Measurements from ENCODE around the gene TEX19.

TEX19 gene

DNA sequence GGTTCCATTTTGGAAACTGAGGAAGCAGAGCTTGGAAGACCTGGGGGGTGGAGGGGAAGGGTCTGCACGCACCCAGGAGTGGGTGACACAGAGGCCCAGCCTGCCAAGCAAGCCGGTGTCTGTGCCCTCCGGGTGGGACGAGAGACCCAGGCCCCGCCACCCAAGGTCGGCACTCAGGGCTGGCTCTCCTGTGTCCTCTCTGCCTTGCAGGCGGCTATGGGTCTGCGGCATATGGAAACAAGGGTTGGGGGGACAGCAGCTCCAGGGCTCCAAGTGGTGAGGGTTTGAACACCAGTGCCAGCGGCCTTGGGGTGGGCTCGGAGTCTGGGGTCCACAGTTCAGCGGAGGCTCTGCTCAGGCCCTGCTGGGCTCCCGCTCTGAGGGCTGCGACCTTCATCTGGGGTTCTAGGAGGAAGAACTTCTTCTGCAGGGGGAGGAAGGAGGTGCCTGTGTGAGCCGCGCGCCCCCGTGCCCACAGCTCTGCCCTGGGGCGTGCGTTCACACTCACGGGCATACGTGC is 37.0 kb upstream of the TEX19 start:
- DNase-seq = no peak

DNA sequence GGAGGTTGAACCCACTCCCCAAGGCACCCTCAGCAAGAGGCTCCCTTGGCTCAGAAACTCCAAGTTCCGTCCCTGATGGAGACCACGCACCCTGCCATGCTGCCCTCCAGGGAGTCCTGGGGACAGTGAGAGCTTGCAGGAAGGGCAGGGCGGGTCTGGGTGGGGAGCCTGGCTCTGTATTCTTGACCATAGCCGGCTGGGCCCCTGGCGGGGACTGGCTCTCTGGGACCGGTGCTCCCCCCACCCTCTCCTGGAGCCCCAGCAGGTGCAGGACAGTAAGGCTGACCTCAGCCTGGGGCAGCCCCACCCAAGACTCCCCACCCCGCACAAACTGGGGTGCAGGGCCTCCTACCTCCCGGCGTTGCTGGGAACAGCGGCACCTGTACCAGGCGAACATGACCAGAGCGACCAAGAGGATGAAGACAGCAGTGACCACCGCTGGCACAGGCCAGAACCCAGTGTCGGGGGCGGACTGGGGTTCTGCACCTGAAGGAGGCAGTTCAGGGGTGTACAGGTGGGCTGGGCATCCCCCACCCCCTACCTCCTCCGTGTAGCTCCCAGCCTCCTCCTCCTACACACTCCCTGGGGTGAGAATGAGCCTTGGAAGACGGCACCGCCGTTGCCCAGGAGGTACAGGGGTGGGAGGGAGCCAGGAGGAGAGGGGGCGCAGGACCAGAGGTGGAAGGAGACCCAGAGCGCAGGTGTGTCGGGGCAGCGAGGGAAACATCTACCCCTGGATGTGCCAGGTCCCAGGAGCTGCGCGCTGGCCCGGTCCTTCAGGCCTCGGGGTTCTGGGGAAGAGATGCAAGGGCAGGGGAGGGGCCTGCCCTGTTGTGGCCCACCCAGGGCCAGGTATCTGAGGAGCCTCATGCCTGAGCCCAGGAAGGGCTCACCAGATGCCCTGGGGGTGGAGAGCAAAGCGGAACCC is 36.3 kb upstream of the TEX19 start:
- DNase-seq = no peak

DNA sequence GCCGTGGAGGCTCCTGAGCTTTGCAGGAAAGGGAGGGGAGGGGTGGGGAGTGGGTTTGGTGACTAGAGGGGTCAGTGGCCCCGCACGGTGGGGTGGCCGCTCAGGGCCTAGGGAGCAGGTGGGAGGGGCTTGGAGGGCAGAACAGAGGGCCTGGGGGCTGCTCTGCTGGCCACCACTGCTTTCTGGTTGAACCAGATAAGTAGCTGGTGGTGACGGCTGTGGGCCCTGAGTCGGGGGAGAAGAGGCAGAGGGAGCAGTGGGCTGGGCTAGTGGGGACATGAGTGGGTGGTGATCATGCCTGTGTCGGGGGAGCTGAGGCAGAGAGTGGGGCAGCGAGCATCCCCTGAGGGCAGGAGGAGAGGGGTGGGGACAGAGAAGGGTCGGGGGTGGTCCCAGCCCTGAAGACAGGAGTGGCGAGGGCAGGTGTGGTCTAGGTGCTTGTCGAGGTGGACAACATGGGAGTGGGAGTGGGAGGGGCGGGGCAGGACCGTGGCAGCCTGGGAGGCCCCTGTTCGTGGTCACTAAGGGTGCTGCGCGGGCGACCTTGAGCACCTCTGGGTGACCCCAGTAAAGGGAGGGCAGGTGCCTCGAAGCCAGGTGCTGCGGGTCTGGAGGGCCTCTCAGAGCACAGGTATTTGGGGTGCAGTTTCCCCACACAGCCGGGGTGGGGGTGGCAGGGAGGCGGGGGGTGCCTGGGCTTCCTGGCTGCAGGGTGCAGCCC is 35.4 kb upstream of the TEX19 start:
- peak; percentile 68 for DNase-seq

DNA sequence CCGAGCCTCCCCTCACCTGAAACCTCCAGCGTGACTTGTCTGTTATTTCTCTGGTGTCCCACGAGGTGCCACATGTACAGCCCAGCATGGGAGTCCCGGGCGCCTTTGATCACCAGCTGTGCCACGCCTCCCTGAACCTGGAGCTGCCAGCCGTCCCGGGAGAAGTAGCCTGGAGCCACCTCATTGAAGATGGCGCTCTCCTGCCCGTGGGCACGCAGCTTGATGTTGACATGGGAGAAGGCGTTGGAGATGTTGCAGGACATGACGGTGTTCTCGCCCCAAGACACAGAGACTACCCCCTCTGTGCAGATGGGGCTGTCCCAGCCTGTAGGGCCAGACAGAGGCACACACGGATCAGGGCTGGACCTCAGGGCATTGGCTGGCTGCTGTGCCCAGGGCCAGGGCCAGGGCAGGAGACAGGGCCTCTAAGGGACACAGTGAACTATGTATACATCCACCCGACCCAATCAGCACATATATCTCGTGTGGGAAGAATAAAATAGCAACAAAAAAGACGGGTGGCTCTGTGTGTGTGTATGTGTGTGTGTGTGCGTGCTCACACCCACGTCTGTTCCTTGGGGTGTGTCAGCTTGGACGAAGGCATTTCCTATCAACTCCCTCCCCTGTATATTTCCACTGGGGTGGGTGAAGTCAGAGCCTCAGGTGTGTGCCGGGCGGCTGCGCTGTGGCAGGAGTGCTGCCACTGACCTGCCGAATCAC is 34.3 kb upstream of the TEX19 start:
- DNase-seq = no peak

DNA sequence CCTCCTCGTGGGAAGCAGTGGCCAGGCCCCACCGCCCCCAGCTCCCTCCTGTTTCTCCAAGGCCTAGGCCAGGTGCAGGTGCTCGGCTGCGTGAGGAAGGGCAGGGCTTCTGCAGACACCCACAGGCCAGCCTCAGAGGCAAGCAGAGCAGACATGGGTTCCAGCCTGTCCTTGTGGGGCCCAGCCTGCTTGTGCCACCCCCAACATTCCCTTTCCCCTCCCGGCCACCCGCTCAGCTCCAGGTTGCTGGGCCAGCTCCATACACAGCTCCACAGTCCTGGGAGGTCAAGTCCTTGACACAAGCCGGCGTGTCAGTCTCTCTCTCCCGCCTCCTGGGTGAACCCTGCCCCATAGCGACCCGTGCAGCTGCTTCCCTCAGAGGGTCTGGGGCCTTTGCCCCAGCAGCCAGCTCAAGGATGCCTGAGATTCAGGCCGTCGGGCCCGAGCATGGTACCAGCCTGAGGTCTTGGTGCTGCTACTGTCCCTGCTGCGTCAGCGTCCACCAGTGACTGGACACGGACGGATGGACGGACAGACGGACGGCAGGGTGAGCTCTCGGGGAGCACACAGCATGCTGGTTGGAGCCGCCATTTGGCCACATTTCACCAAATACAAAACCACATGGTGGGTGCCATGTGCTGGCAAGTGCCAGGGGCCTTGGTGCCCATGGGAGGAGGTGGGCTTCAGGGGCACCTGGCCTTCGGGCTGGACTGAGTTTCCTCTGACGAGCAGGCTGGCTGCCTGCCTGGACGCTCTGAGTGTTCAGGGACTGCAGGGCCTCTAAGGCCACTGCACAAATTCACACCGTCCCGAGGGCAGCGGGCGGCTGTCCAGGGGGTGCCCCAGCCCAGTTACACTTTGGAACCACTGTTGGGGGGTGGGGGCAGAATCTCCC is 33.5 kb upstream of the TEX19 start:
- no peak for DNase-seq

DNA sequence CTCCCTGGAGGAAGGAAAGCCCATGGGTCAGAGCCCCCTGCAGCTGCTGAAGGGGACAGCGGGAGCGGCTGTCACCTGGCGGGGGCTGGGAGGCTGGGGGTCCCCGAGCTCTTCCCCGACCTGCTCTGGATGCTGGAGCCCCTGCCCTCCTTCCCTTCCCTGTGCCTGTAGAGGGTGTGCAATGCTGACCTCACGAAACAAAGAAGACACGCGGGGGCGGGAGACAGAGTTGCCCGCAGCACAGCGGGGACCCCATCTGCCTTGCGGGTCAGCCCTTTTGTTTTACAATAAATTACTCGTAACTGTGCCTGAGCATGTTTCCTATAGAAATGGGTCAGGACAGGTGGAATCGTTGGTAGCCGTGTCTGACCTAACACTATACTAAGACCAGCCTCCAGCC is 31.8 kb upstream of the TEX19 start:
- no peak for DNase-seq

DNA sequence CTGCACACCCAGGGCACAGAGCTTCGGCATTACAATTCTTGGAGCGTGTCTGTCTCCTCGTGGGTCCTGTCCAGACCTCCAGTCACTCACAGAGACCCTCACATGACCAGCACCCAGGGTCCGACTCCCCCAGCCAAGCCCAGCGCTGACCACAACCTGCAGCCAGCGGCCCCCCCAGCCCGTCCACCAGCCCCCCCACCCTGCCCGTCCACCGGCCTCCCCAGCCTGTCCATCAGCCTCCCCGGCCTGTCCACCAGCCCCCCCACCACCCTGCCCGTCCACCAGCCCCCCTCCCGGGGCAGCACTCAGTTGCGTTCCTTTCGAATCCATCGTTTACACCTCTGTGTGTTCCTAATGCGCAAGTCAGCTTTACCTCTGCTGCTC is 31.3 kb upstream of the TEX19 start:
- no peak for DNase-seq

DNA sequence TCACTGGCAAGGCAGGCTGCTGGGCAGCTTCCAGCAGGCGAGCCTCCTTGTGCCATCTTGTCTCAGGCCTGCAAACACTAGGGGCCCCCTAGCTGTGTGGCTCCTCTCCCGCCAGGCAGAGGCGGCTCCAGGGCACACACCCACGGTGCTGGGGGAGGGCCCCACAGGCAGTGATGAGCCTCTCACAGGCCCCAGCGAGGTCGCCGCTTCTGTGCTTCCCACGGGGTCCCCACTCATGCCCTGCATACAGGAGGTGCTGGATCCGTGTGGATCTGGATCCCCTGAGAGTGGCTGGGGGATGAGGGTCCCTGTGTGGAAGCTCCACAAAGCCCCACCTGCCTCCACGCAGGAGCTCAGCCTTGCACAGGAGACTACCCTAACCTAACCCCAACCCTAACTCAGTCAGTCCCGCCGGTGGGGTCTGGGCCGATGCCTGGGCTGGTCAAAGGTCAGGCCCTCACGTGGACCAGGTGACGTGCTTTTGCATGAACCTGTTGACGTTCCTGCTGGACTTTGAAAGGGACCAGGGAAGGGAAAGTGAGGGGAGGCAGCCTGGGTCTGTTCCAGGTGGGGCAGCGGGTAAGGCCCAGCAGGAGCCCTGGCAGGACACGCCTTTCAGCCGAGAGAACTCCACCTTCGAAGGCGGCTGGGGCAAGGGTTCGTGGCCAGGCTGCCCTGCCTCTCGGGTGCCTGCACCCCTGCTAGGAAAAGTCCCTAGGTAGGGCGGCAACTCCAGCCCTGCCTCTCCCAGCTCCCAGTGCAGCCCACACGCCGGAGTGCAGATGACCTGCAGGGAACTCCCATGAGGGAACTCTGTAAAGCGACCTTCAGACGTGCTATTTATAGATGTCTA is 30.7 kb upstream of the TEX19 start:
- DNase-seq = peak; percentile 7

DNA sequence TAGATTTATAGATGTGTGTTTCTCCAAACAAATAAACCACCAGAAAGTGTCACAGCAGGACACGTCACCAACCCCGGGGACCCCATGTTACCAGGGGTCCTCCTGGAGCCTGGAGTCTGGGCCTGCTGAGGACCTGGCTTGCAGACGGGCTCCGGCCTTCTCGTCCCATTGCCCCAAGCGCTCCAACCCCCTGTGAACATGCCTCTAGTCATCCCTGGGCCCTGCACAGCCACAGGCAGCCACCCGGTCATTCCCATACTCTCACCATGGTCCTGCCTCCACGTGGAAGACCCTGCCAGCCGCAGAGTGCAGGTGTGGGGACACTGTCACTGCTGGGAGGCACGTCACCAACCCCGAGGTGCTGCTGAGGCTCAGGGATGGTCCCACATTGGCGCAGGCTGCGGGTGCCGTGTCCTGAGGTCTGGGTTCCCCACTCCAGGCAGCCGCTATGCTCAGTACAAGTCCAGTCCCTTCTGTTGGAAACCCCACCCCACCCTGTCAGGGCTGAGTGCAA is 30.0 kb upstream of the TEX19 start:
- no peak for DNase-seq

DNA sequence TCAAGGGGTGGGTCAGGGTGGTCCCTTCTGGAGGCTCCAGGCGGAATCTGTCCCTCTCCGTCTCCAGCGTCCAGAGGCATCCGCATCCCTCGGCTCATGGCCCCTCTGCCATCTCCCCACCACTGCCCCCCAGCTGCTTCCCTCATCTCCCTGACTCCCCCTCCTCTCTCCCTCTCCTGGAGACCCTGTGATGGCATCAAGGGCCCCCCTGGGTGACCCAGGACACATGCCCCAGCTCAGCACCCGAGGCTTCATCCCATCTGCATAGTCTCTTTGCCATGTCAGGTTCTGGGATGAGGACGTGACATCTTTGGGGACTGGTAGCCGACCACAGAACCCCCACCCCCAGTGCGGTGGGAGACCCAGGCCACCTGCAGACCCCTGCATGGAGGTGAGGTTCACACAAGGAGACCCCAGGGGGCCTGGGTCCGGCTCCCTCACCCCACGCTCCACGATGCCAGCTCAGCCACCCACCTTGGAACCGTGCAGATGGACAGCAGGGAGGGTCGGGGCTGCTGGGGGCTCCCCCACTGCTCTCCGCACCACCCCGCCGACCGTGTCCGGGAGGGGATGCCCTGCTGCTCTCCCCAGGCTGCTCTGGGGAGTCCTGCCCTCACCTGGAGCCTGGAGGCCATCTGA is 29.2 kb upstream of the TEX19 start:
- DNase-seq = no peak

DNA sequence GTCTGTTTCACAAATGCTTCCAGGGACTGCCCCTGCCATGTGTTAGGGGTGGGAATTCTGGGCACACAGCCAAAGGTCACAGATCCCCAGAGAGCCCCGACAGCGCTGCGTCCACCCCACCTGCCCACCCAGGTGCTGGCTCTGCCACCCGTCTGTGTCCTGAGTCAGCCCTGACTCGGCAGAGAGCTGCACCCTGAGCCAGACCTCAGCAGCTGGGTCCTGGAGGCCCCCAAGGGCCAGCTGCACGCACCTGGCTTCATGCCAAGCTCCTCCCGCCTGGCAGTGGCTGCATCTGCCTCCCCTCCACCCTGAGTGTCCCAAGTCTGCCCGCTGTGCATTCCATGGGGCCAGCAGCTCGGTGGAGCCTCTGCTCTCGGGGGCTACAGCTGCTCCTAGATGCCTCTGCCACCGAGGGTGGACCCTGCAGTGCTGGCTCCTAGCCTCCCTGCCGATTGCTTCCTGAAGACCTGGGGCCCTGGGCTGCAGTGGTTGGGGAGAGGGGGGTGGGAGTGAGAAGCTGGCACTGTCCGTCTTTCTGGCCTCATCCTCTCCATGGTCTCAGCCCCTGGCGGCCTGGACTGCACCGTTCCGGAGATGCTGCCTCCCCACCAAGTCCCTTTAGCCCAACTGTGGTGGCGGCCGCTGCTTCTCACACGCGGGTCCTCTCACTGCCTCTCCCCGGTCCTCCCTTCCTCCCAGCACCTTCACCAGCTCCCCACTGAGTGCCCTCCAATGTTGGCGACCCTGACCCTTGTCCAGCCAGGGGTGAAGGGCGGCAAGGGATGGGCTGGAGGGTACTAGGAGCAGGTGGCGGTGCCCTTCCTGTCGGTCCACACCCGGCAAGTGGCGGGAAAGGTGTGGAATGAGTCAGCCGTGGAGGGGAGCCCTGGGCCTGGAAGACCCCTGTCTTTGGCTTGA is 28.5 kb upstream of the TEX19 start:
- peak; percentile 43 for DNase-seq

DNA sequence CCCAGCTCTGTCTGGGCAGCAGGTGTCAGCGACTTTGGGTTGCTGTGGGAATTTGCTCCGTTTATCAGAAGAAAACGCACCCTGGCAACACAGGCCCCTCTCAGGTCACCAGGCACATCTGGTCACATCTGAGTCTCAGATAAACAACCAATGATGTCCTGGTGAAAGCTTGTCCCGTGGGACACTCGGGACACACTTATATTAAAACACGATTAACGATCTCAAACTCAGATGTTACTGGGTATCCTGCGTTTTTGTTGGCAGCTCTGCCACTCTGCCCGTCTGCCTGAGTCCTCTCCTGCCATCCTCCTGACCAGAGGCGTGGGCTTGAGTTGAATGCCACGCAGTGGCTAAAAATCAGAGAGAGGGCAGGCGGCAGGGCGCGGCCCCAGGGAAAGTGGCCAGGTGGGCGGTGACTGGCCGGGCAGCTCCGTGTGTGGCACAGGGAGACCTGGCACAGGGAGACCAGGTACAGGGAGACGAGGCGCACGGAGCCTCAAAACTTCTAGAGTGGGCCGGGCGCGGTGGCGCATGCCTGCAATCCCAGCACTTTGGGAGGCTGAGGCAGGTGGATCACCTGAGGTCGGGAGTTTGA is 27.6 kb upstream of the TEX19 start:
- DNase-seq = no peak

DNA sequence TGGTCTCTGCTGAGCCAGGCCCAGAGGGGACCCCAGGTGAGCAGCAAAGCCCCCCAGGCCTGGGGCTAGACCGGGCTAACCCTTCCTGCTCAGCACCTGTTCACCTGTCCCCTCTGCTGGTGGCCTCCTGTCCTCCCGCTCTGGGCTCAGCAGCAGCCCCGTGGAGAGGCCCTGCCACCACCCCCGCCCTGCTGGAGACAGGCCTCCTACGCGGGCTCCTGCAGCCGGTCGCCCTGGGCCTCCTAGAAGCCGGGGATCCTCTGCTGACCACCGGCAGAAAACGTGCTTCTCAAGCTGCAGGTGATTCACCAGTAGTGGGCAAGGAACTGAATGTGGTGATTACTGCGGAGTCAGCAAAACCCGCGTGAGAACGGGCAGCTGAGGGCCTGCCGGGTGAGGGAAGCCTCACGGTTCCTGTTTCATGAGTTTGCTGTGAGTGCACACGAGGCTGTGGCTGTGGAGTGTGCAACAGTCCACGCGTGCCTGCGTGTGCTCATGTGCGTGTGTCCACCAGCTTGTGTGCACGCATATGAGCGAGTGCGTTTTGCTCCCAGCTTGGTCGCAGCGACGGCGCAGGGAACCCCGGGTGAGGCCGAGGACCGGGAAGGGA is 26.3 kb upstream of the TEX19 start:
- no peak for DNase-seq

DNA sequence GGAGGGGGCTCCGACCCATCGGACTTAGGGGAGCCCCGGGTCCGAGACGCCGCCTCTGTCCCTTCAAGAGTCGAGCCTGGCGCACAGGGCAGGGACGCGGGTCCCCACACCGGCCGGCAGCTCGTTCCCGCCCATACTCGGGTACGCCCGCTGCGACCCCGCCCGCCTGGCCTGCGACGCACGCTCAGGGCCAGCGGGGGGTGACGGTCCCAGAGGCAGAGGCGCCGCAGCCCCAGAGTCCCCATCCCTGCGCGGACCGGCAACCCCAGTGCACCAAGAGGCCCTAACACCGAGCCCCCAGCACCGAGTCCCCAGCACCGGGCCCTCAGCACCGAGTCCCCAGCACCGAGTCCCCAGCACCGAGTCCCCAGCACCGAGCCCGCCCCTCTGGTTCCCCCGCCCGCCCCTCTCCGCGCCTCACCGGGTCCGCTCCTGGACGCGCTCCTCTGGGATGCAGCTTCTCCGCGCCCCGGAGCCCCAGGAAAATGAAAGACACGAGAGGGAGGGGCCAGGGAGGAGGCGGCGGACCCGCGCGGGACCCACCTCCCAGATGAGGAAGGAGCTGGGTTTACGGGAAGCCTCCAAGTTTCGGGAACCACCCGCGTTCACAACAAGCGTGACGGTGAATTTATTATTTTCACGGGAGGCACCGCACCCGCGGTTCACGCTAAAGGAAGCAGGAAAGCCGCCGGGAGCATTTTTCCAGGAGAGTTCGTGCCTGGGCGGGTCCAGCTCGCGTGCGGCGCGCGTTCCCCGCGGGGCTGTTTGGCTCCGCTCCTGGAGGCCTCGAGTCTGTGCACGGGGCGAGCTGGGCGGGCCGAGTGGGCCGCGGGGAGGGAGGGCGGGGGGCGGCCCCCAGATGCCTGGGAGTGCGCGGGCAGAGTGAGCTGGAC is 25.5 kb upstream of the TEX19 start, which contains the start of gene SECTM1:
Gene SECTM1, minus strand, starts transcription at position 488 of the 893 bp plus-strand sequence. CDS start 6,526 bp downstream, outside the sequence.
- DNase-seq = no peak

DNA sequence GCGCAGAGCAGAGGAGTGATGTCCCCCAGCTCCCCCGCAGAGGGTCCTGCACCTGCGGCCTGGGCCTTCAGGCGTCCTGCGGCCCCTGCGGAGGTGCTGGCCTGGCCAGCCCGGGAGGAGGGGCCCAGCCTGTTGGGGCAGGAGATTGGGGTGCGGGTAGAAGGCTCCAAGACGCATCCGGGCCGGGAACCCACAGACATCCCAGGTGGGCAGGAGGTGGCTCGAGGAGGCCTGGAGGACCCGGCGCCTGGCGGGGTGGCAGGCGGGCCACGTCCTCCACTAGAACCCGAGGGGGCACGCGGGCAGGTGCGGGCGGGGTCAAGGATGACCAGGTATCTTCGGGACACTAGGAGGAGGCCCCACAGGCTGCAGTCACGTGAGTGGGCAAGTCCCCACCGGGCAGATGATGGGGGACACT is 24.8 kb upstream of the TEX19 start:
- DNase-seq = no peak

DNA sequence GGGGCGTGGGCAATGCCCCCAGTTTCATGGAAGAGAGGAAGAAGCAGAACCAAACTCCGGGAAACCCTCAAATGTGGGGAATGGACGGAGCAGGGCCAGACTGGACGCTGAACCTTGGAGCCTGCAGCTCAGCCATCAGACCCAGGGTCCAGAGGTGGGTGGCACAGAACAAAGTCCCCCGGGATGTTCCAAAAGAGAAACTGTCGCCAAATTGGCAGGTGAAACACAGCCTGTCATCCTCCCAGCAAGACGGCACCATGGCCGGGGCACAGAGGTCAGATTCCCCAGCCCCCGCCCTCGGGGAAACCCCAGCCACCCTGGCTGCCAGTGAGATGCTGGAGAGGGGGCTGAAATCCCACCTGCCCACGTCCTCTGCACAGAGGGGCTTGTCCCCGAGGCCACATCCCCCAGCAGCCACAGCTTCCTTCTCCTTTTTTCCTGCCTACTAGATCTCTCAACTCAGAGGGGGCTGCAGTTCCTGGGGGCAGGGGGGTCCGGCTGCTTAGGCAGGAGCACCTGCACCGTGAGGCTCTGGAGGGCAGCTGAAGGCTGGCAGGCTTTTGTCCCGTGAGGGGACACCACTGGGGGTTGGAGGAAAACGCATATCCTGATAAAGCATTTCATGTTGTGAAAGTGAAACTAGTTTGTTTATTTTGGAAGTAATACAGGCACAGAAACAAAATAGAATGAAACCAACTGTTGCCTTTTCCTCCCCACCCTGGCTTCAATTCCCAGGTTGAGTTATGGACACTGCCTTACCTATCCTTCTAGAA is 24.2 kb upstream of the TEX19 start:
- peak; percentile 84 for DNase-seq
